Measurements from ENCODE around the gene ZNF263.

- TF ChIP-seq, protein P1, sequence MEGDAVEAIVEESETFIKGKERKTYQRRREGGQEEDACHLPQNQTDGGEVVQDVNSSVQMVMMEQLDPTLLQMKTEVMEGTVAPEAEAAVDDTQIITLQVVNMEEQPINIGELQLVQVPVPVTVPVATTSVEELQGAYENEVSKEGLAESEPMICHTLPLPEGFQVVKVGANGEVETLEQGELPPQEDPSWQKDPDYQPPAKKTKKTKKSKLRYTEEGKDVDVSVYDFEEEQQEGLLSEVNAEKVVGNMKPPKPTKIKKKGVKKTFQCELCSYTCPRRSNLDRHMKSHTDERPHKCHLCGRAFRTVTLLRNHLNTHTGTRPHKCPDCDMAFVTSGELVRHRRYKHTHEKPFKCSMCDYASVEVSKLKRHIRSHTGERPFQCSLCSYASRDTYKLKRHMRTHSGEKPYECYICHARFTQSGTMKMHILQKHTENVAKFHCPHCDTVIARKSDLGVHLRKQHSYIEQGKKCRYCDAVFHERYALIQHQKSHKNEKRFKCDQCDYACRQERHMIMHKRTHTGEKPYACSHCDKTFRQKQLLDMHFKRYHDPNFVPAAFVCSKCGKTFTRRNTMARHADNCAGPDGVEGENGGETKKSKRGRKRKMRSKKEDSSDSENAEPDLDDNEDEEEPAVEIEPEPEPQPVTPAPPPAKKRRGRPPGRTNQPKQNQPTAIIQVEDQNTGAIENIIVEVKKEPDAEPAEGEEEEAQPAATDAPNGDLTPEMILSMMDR (conservative IDR thresholded peaks at IDR 0.05 in 1 of 2, IDR thresholded peaks at IDR 0.05 in 1 of 2; ENCODE audit: extremely low read depth in 1 of 2, insufficient read depth in 1 of 2, low read depth in 1 of 2, low read length in 2 of 2), result no peak
- TF ChIP-seq EZH2 (IDR thresholded peaks at IDR 0.05; ENCODE audit: borderline replicate concordance, low read length), result no peak
These were observed 40.6 kb upstream of the ZNF263 start for GRCh38 chr16:3242709-3243108.
